Measurements from ENCODE around the gene SLC14A1.

DNA sequence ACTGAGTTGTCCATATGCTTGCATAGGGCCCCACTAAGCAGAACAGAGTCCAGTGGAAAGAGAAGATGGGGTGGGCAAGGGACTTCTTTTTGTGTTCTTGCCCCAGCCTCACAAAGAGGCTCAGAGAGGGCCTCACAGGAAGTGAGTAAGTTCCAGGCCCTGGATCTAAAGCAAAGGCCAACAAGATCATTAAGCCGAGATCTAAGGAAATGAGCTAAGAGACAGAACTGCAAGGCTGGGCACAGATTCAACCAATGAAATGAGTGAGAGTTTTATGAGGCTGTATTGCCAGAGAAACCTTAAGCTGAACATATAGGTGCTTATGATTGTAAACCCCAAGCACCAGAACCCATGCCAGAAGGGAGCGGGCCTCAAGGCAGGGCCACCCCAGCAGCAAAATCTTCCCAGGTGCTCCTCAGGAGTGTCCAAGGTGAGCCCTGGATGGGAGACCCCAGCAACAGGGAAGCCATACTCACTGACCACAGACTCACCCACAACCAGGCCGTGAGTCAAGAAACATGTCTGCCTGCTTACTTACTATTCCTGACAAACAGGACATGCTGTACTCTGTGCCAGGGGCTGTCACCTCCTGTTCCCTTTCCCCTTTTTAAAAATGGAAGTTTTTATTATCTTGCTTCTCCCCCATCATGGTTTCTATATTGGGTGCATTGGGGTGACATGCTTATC is 40.2 kb downstream of the SLC14A1 start:
- TF ChIP-seq, protein P1, sequence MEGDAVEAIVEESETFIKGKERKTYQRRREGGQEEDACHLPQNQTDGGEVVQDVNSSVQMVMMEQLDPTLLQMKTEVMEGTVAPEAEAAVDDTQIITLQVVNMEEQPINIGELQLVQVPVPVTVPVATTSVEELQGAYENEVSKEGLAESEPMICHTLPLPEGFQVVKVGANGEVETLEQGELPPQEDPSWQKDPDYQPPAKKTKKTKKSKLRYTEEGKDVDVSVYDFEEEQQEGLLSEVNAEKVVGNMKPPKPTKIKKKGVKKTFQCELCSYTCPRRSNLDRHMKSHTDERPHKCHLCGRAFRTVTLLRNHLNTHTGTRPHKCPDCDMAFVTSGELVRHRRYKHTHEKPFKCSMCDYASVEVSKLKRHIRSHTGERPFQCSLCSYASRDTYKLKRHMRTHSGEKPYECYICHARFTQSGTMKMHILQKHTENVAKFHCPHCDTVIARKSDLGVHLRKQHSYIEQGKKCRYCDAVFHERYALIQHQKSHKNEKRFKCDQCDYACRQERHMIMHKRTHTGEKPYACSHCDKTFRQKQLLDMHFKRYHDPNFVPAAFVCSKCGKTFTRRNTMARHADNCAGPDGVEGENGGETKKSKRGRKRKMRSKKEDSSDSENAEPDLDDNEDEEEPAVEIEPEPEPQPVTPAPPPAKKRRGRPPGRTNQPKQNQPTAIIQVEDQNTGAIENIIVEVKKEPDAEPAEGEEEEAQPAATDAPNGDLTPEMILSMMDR (IDR thresholded peaks at IDR 0.05): no peak
- TF ChIP-seq POLR2A (IDR thresholded peaks at IDR 0.05): no peak

Data from ovary (tissue), 3 donors.